AG08396 (cell line): ENCODE measurements around the gene MERTK.
"Not testable (repeated sequence)": the region's sequence is repeated elsewhere in the genome, so short reads cannot be mapped to it uniquely, and the experiment has no call there.

ENCODE experiments used
- DNase-seq: peaks from one replicate; pipeline ENCODE4 v3.0.0; 2012; ENCODE audit warnings: low spot score, mixed read lengths

MERTK gene

DNA sequence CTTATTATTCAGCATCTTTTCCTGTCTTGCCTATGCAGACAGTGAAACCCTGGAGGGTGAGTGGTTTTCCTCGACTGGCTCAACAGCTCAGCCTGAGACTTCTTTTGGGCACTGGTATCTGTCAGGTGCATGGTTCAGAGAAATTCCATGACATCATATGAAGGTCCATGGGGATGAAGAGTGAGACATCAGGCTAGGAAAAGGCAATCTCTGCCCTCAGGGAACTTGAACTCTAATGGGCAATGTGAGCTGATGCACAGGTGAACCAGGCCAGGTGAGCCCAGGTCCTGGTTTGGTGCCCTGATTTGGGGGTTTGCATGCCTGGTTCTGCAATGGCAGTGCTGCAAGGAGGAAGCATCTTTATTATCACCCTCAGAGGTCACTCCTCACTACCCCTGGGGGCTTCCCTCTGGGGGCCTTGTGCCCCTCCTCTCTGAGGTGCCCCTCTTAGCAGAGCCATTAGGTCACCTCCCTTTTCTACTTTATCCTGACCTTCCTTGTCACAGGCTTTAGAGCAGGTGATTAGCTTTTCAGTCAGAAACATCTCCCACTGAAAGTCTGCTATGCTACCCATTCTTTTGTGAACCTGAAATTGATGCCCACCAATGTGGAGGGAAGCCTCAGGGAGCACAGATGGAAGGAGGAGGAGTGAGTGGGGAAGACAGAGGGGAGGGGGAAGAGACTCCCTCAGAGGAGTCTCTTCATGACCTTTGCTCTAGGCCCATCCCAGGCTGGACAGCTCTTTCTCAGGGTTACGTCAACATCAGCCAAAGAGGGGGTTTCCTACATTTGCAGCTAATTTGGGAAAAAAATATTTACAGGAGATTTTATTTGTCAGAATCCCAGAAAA, 47.3 kb downstream of the MERTK start:
- DNase-seq: no peak

DNA sequence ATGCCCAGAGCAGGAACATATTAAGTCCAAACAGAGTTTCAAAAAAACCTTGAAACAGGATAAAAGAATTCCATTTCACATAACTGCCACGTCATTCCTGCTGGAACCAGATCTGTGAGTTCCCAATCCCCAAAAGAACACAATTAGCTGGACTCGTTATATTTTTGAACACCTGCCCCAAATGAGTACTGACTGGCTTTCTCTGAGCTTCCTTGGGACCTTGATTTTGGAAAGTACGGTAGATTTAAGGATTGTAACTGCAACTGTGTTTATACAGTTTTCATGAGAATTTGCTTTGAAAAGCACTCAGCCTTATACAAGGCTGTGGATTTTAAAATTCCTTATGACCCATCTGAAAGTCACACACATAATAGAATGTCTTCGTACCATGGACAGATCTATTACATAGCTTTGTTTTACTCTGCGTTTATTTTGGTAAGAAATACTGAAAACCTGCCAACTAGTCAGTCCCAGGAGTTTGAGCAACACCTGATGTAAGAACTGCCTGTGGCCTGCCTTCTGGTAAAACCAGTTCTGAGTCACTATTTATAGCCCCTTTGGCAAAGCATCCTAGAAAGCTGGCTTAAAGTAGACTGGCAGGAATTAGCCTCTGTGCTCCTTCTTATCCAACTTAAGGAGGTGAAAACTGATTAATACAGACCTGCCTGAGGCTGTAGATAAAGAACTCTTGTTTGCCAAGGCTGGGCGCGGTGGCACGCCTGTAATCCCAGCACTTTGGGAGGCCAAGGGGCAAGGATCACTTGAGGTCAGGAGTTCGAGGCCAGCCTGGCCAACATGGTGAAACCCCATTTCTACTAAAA, 48.1 kb downstream of the MERTK start:
- peak; percentile 76 for DNase-seq

DNA sequence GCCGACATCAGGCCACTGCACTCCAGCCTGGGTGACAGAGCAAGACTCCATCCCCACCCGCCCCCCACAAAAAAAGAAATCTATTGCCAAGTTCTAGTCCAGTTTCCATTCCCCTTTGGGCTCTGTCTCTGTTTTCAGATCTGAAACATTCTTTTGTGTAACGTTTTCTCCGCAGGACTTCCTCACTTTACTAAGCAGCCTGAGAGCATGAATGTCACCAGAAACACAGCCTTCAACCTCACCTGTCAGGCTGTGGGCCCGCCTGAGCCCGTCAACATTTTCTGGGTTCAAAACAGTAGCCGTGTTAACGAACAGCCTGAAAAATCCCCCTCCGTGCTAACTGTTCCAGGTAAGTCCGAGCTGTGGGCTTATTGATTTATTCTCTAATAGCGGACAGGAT, 48.8 kb downstream of the MERTK start:
- DNase-seq: no peak

DNA sequence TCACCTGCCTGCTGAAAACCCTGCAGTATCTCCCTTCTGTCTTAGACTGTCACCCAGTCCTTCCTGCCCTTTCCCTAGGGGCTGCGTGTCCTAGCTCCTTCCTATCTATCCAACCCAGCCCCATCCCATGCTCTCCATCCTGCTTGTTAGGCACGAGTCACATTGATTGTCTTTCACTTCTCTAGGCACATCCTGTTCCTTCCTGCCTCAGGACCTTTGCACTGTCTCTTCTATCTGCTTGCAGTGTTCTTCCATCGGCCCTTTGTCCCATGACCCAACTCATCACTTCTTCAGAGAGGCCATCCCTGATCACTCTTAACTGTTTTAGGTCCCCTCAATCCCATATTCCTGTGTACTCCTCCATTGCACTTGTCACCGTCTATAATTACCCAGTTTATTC, 50.4 kb downstream of the MERTK start:
- no peak for DNase-seq

DNA sequence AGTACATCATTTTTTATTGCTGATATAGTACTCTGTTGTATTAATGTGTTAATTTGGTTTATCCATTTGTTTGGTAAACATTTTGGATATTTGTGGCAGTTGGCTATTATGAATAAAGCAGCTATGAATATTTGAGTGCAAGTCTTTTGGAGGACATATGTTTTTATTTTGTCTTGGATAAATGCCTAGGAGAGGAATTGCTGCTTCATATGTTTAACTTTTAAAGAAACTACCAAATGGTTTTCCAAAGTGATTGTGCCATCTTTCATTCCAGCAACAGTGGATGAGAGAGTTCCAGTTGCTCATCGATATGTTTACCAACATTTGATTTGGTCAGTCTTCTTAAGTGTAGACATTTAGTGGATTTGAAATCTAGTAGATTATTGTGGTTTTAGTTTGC, 51.8 kb downstream of the MERTK start:
- no peak for DNase-seq

DNA sequence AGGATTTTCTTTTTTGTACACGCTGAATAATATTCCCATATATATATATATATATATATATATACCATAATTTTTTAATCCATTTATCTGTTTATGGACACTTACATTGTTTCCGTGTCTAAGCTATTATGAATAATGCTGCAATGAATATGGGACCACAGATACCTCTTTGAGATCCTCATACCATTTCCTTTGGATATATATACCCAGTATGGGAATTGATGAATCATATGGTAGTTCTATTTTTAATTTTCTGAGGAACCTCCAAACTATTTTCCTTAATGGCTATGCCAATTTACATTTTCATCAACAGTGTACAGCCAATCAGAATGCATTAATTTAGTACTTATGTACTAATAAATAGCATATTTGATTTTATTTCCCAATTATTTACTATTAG, 53.1 kb downstream of the MERTK start:
- no peak for DNase-seq

DNA sequence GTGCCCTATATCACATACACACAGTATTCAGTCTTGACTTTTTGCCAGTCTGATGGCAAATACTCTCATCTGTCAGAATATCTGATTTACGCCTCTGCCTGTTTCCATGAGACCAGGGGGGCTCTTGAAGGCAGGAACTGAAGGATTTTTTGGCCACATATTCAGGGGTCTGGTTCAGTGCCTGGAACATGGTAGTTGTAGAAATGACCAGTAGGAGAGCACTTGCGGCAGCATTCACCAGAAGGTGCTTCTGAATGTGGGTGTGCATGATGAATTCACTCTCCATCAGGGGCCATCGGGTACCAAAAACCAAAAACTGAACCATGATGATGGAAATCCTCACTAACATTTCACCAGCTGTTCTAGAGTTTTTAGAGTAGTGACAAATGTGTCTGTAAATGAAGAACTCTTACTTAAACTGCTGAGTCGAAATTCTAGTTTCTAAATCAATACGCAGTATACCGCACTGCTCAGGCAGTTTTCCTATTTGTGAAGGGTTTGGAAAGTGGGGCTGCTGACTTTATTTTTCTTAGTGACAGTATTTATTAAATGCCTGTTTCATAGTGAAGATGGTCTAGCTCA, 54.6 kb downstream of the MERTK start:
- no peak for DNase-seq

DNA sequence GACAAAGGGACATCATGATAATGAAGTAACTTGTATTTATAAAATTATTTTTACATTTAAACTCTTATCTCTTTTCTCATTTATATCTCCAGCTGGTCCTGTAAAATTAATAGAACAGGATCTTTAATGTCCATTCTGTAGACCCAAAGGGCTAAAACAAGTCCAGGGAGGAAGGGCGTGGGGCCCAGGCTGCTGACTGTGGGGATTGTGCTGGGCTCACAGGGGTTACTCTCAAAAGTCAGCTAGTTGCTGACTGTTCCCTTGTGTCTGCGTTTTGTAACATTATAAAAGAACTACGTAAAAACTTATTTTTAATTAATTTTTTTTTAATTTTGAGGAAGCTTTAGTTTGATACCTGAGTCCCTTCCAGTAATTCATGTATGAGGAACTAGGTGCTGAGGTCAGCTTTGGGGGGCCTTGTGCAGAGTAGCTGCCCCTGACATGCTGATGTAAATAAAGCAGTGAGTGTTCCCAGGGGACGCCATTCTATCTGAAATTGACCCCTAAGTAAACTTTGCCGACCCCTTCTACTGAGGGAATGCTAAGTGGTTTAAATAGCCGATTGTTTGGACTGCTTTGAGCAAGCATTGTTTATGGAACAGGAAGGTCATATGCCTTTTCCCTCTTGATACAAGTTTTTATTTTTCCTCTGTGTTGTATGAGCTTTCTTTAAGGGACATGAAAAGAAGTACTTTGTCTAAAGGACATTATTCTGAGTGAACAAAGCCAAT, 56.4 kb downstream of the MERTK start:
- DNase-seq: no peak

DNA sequence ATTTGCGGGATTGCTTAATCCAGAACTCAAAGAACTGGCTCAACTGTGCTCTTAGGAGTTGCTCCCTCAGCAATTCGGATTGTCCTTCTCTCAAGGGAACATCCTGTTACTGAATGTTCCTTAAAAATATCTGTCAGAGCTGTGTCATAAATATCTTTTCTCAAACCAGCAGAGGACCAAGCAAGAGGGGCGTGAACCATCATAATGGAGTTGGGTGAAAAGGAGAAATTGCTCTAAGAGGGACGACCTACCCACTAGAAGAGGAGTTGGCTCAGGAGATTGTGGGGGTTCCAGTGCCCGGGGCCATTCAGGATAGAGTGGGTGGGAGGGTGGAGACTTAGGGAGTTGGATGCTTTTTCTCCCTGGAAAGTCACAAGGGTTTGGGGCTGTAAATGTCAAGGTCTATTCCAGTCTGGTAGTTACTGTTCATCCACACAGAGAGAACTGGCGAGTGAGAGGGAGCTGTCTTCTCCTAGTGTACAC, 59.5 kb downstream of the MERTK start:
- DNase-seq: no peak

DNA sequence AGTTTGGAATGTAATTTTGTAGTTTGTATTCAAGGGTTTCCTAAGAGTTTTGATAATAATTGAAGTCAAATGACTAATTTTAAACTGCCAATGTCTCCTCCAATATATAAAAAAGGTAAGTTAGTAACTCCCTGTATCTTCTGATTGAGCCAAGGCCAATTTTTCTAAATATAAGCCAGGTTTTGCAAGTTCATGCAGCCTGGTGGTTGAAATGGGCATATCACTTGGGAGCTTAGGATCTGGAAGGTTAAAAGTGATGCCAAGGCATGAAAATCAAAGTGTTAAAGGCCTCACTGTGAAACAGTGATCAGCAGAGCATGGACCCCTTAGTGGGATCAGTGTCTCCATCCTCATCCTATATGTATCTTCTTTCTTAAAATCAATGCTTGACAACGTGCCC, 60.5 kb downstream of the MERTK start:
- DNase-seq: no peak

DNA sequence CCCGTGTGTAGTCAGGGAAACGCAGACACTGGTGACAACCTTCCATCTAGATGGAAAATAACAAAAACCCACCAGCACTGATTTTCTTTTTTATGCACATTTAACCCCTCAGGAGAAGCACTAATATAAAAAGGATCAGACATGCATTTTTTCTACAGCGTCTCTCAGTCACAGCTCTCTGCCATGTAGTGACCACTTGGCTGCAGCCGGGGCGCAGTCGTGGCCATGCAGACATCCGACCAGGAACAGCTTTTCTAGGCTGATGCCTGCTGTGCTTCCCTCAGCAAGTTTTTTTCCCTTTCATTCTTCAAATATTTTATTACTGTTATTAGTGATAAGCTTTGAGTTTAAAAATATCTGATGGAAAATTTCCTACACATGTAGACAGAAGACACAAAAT, 63.3 kb downstream of the MERTK start:
- DNase-seq: no peak

DNA sequence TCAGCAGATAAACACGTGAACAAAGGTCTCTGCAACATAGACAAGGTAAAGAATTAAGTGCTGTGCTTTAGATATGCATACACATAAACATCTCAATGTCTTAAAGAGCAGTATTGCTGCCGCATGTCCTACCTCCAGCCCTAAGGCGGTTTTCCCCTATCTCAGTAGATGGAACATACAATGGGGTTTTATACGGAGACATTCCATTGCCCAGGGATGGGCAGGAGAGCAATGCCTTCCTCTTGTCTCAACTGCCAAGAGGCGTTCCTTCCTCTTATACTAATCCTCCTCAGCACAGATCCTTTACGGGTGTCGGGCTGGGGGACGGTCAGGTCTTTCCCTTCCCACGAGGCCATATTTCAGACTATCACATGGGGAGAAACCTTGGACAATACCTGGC, 64.7 kb downstream of the MERTK start:
- DNase-seq: not testable (repeated sequence)

DNA sequence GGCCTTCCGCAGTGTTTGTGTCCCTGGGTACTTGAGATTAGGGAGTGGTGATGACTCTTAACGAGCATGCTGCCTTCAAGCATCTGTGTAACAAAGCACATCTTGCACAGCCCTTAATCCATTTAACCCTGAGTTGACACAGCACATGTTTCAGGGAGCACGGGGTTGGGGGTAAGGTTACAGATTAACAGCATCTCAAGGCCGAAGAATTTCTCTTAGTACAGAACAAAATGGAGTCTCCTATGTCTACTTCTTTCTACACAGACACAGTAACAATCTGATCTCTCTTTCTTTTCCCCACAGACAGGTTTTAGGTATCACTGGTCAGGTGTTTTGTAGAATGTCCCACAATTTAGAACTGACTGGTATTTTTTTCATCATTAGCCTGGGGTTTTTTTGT, 65.1 kb downstream of the MERTK start:
- not testable (repeated sequence) for DNase-seq

DNA sequence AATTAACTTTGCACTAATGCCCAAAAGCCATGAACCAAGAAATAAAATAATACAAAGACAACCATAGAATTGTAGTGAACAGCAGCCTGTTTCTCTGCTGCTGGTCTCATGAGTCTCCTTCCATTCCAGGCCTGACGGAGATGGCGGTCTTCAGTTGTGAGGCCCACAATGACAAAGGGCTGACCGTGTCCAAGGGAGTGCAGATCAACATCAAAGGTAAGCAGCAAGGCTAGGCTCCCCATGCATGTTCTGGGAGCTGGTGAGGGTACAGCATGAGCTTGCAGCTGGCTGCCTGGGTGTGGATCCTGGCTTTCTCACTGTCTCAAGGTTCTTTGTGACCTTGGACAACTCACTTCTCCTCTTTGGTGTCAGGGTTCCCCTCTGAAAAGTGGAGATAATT, 66.7 kb downstream of the MERTK start:
- DNase-seq: no peak

DNA sequence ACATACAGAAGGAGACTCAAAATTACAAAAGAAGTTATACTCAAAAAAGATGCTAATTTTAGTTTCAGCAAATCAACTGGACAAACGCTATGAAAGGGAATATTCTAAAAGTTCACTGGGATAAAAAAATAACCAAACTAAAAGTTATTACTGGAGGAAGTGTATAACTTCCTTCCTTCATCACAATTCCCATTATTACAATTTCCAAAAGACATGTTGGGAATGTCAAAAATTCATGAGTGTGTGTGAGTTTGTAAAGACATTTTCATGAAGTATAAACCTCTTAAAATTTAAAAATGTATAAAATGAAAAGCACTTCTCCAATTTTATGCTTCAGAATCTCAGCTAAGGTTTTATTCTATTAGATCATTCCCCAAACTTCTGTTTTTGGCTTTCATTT, 67.8 kb downstream of the MERTK start:
- no peak for DNase-seq

DNA sequence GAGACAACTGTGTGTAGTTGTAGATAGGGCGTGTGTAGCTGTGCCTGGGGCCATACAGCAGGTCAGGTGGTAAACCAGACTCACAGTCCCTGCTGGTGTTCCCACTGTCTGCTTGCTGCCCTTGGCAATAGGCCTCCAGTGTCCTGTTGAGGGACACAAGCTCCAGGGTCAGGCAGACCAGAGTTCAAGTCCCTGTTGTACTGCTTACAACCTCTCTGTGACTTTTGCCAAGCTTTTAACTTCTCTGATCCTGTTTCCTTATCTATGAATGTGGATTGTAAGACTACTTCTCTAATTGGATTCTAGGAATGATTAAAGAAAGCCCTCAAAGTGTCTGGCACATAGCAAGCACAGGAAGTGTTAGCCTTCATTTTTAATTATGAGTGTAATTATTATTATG, 68.6 kb downstream of the MERTK start:
- no peak for DNase-seq

DNA sequence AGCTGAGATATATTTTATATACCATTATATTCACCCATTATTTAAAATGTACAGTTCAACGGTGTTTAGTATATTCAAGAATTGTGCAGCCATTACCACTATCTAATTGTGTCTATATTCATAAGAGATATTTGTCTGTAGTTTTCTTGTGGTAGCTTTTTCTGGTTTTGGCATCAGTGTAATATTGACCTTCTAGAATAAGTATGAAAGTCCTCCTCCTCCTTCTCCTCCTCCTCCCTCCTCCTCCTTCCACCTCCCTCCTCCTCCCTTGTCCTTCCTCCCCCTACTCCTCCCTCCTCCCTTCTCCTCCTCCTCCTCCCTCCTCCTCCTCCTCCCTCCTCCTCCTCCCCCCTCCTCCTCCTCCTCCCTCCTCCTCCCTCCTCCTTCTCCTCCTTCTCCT, 72.0 kb downstream of the MERTK start:
- no peak for DNase-seq

DNA sequence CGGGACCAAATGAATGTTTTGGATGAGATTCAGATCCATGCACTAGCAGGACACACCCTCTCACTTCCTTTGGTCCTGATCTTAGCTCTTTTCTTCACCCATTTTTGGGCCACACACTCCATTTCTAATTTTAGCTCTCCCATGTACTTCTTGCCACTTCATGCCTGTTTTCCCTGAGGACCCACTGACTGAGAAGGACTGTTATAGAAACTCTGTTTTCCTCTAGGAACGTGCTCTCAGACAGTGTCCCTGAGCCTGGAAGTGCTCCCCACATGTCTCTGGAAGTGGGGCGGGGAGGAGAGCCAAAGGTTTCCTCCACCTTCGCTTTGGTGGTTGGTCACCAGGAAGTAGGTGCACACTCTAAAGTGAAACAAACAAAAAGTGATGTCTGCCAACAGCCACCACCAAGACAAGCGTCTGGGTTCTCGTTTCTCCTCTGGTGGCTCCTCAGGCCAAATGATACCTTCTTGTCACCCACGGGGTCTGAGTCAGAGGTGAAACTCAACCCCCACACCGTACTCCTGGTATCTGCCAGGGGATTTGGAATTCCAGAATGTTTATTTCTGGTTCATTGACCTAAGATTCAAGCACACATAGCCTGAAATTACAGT, 74.7 kb downstream of the MERTK start:
- DNase-seq: no peak

DNA sequence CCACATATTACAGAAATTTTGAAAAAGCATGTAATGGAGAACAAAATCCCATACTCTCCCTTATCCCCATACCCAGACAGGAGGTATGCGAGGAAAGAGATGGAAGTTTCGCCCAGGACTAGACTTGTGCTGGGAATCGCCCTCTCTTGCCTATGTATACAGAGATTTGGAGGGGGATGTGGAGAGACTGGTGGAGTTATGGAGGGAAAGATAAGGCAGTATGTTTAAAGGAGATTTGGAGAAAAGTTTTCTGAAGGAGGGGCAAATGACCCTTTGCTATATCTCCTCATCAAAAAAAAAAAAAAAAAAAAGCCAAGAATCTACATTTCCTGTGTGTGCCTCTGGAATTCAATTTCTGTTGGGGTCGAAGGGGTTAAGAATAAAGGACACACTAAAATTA, 75.3 kb downstream of the MERTK start:
- DNase-seq: no peak

DNA sequence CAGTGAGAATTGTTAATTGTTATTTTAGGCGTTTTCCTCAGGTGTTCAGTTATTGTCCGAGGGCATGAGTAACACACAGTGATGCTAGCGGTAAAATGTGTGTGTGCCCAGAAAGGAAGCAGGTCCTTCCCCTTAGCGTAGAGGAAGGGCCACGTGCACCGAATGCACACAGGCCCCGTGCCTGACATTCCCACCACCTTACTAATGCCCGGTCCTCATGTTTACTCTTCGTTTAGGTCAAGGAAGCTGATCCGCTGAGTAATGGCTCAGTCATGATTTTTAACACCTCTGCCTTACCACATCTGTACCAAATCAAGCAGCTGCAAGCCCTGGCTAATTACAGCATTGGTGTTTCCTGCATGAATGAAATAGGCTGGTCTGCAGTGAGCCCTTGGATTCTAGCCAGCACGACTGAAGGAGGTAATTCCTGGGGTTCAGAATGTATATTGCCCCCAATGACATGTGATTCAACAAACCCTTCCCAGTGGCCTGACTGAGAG, 76.7 kb downstream of the MERTK start:
- DNase-seq: peak; percentile 66

DNA sequence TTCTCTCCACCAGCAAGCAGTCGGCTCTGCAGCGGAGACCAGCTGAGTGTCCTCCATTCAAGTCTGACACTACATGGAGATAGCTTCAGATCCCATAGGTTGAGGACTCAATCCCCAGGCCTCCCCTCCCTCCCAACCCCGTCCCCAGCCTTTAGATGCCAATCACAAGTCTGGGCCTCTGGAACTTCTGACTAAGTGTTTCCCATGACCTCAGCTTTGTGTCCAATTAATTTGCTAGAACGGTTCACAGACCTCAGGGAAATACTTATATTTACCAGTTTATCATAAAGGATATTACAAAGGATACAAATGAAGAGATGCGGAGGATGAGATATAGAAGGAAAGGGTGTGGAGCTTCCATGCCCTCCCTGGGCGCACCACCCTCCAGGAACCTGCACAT, 77.4 kb downstream of the MERTK start:
- no peak for DNase-seq

DNA sequence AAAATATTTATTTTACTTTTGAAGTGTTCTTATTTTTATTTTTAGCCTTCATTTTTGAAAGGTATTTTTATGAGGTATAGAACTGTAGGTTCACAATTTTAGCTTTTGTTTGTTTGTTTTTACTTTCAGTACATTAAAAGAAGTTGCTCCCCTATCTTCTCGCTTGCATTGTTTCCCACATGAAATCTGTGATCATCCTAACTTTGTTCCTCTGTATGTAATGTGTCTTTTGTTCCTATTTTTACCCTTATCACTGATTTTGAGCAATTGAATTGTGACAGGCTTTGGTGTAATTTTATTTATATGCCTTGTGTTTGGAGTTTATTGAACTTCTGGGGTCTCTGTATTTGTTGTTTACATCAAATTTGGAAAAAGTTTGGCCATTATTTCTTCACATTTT, 78.8 kb downstream of the MERTK start:
- DNase-seq: no peak
